HG03469 (cell line): ENCODE results near the gene SETD2.

Experiments
- ATAC-seq: cut with Tn5 transposase; IDR thresholded peaks from one replicate; pipeline ENCODE4 v1.9.1; 2021; ENCODE audit warnings: mild to moderate bottlenecking, moderate library complexity, moderate number of reproducible peaks; ENCODE audit not compliant: unreplicated experiment

SETD2 gene

GRCh38 chr3:47000198-47000815, 163.6 kb downstream of the SETD2 start:
- ATAC-seq, result no peak

- ATAC-seq, result no peak
These were observed 164.3 kb downstream of the SETD2 start for GRCh38 chr3:46999516-47000197.

- no peak for ATAC-seq
These were observed 164.9 kb downstream of the SETD2 start for GRCh38 chr3:46998852-46999515.

- no peak for ATAC-seq
These were observed 165.6 kb downstream of the SETD2 start for GRCh38 chr3:46998121-46998851.

- no peak for ATAC-seq
These were observed 166.3 kb downstream of the SETD2 start for GRCh38 chr3:46997453-46998091.

GRCh38 chr3:46996689-46997452, 167.0 kb downstream of the SETD2 start:
- no peak for ATAC-seq

- ATAC-seq, result no peak
These were observed 167.9 kb downstream of the SETD2 start for GRCh38 chr3:46995901-46996562.

GRCh38 chr3:46994801-46995731, 168.8 kb downstream of the SETD2 start:
- ATAC-seq, result no peak

GRCh38 chr3:46993986-46994385, 169.9 kb downstream of the SETD2 start:
- no peak for ATAC-seq

- ATAC-seq, result no peak
These were observed 170.6 kb downstream of the SETD2 start for GRCh38 chr3:46993292-46993691.

GRCh38 chr3:46992231-46992630, 171.7 kb downstream of the SETD2 start:
- ATAC-seq, result no peak

GRCh38 chr3:46991406-46992165, 172.3 kb downstream of the SETD2 start:
- ATAC-seq, result no peak

- ATAC-seq, result no peak
These were observed 173.1 kb downstream of the SETD2 start for GRCh38 chr3:46990573-46991374.

GRCh38 chr3:46989146-46989810, 174.6 kb downstream of the SETD2 start:
- ATAC-seq, result no peak

- no peak for ATAC-seq
These were observed 175.3 kb downstream of the SETD2 start for GRCh38 chr3:46988616-46989015.

GRCh38 chr3:46987743-46988401, 176.0 kb downstream of the SETD2 start:
- ATAC-seq, result no peak
